Gastroesophageal sphincter (tissue), 3 donors: ENCODE measurements around the gene ANKRD23.

Source experiments
- EP300 ChIP-seq: sonication (generic); formaldehyde crosslinking; IDR thresholded peaks from one replicate; pipeline ENCODE4 v1.6.1; 2017; ENCODE audit warnings: antibody characterized with exemption, mild to moderate bottlenecking
- POLR2A ChIP-seq, 2 donors: fragments of 450-650 bp; IDR thresholded peaks; one replicate each; pipeline ENCODE4 v1.6.1; 2017; ENCODE audit warnings: antibody characterized with exemption in 2 of 2, mild to moderate bottlenecking in 2 of 2, moderate library complexity in 1 of 2
- POLR2AphosphoS5 ChIP-seq: sonication (generic); formaldehyde crosslinking; IDR thresholded peaks from one replicate; pipeline ENCODE4 v1.6.1; 2017; ENCODE audit warnings: antibody characterized with exemption
- TF ChIP-seq, protein P1 (sequence below), 4 experiments: fragments of 200-600 bp in 2 of 4; fragments of 450-650 bp in 2 of 4; sonication (generic) in 1 of 4; IDR thresholded peaks; one replicate each; pipeline ENCODE4 v1.5.1; 2017 to 2019; ENCODE audit warnings: antibody characterized with exemption in 4 of 4, mild to moderate bottlenecking in 2 of 4, moderate library complexity in 2 of 4

GRCh38 chr2:96802721-96803120 is 41.1 kb downstream of the ANKRD23 start:
- TF ChIP-seq, protein P1, sequence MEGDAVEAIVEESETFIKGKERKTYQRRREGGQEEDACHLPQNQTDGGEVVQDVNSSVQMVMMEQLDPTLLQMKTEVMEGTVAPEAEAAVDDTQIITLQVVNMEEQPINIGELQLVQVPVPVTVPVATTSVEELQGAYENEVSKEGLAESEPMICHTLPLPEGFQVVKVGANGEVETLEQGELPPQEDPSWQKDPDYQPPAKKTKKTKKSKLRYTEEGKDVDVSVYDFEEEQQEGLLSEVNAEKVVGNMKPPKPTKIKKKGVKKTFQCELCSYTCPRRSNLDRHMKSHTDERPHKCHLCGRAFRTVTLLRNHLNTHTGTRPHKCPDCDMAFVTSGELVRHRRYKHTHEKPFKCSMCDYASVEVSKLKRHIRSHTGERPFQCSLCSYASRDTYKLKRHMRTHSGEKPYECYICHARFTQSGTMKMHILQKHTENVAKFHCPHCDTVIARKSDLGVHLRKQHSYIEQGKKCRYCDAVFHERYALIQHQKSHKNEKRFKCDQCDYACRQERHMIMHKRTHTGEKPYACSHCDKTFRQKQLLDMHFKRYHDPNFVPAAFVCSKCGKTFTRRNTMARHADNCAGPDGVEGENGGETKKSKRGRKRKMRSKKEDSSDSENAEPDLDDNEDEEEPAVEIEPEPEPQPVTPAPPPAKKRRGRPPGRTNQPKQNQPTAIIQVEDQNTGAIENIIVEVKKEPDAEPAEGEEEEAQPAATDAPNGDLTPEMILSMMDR (IDR thresholded peaks at IDR 0.05), result no peak
- TF ChIP-seq EP300, result no peak
- TF ChIP-seq POLR2AphosphoS5, result no peak
- TF ChIP-seq POLR2A (IDR thresholded peaks at IDR 0.05), result no peak
